Measurements from ENCODE around the gene FDX2. TPM values are rescaled to one million over a fixed set of nuclear protein-coding genes. Genes with fewer than 3 reads are reported as not detected.
A peak's percentile ranks its signal among the peaks of the same experiment; 100 is the strongest.

The FDX2 gene
- total and polyA plus RNA-seq, 2 of the 13 experiments (the other 11 are each of a cell fraction or from before 2014, with no cell fraction given) = 21.0 to 24.7 TPM

DNA sequence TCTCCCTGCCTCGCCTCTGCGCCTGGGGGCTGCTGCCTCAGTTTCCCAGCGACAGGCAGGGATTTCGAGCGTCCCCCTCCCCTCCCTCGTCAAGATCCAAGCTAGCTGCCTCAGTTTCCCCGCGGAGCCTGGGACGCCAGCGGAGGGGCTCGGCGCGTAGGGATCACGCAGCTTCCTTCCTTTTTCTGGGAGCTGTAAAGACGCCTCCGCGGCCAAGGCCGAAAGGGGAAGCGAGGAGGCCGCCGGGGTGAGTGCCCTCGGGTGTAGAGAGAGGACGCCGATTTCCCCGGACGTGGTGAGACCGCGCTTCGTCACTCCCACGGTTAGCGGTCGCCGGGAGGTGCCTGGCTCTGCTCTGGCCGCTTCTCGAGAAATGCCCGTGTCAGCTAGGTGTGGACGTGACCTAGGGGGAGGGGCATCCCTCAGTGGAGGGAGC is 45.6 kb downstream of the FDX2 start:
- Histone ChIP-seq H3K36me3 (replicated peaks in 1 of 2; ENCODE audit: control insufficient read depth in 1 of 2, insufficient read depth in 2 of 2, low read length in 2 of 2) (peaks cover 5 to 13% of the 10 kb centered on the region in 2 experiments; a peak in 3 of 5 replicates), H3K4me1 (ENCODE audit: insufficient read depth, low read length) (peaks cover 65% of the 10 kb centered on the region), H3K27me3 (ENCODE audit: control insufficient read depth in 1 of 2, insufficient read depth in 2 of 2, low read length in 2 of 2) (no peaks in the 10 kb centered on the region), H3K9ac (ENCODE audit: insufficient read depth, low read depth, low read length) (peak overlapping the region; percentile 79), H4K20me1 (ENCODE audit: insufficient read depth, low read length) (no peaks in the 10 kb centered on the region), H3K4me3 (replicated peaks in 1 of 3; ENCODE audit: insufficient read depth in 1 of 3, low read depth in 2 of 3, low read length in 3 of 3) (peak overlapping the region; percentile 68 to 81 (median 76)), H3K4me2 (ENCODE audit: low read depth, low read length) (peak overlapping the region; percentile 87), H3K79me2 (ENCODE audit: insufficient read depth, low read length) (peaks cover 28% of the 10 kb centered on the region), H2AFZ (ENCODE audit: low read length) (no peak overlapping the region), H3K27ac (ENCODE audit: extremely low read length, insufficient read depth, low read length) (peak overlapping the region; percentile 85), H3K9me3 (ENCODE audit: low read length) (no peaks in the 10 kb centered on the region)
- CTCF ChIA-PET (ENCODE audit: low intra/inter-chr PET ratio, low total read pairs) = interaction anchor here (3.6 kb wide), 1 partner anchor 119 kb away, joined by 47 read pairs; no protein-coding TSS in a partner anchor
- FAIRE-seq = no peak
- peak; percentile 14 for ATAC-seq
- DNase-seq (ENCODE audit: low spot score) = no peak
- POLR2A ChIA-PET = interaction anchor here (0.7 to 6.5 kb wide), 14 partner anchors 10 to 139 kb away, joined by 3 to 149 read pairs (median 10); partner anchors contain the start of genes CDC37, ICAM4, ICAM5 and MRPL4
- 66% methylated on average over 27 of the region's 37 CpGs for whole genome bisulfite sequencing (ENCODE audit: low lambda C conversion rate)
- intact Hi-C loops (cut with micrococcal nuclease; ENCODE audit: unreplicated experiment) = loop anchor here (2.0 kb wide), 1 partner anchor 17 kb away; the partner anchor contains the start of gene ICAM4
- in situ Hi-C loops (cut with HindIII; ENCODE audit: extremely low pct_ligation_motif_present, low pct_unique_long_range_greater_than_20kb) = loop anchor here (5.0 kb wide), 1 partner anchor 122 kb away; no protein-coding TSS in a partner anchor
- no TSS peak for BruUV-seq (replicated peaks)
- 0 out of 2 replicates have a peak, but pooled peaks have one; percentile 17 for TF ChIP-seq ZNF780A (CRISPR knock-in tag; IDR thresholded peaks at IDR 0.05)
- TF ChIP-seq ZSCAN30 (CRISPR knock-in tag; IDR thresholded peaks at IDR 0.05) = no peak
- TF ChIP-seq MEF2D (CRISPR knock-in tag; IDR thresholded peaks at IDR 0.05) = 0 out of 2 replicates have a peak, but pooled peaks have one; percentile 8
- no peak for TF ChIP-seq HNRNPL (IDR thresholded peaks at IDR 0.05; ENCODE audit: low read depth, low read length)
- TF ChIP-seq ZNF652 (CRISPR knock-in tag; IDR thresholded peaks at IDR 0.05; ENCODE audit: borderline replicate concordance, low read depth) = no peak
- no peak for TF ChIP-seq XBP1 (CRISPR knock-in tag; IDR thresholded peaks at IDR 0.05)
- peak; percentile 96; the same call in 1 of the 2 replicates for TF ChIP-seq ZBTB38 (CRISPR knock-in tag; IDR thresholded peaks at IDR 0.05)
- TF ChIP-seq, protein P1, sequence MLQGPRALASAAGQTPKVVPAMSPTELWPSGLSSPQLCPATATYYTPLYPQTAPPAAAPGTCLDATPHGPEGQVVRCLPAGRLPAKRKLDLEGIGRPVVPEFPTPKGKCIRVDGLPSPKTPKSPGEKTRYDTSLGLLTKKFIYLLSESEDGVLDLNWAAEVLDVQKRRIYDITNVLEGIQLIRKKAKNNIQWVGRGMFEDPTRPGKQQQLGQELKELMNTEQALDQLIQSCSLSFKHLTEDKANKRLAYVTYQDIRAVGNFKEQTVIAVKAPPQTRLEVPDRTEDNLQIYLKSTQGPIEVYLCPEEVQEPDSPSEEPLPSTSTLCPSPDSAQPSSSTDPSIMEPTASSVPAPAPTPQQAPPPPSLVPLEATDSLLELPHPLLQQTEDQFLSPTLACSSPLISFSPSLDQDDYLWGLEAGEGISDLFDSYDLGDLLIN (CRISPR knock-in tag; IDR thresholded peaks at IDR 0.05; ENCODE audit: borderline replicate concordance) = no peak
- TF ChIP-seq ZNF543 (CRISPR knock-in tag; IDR thresholded peaks at IDR 0.05) = 0 out of 2 replicates have a peak, but pooled peaks have one; percentile 13
- TF ChIP-seq ZKSCAN5 (CRISPR knock-in tag; IDR thresholded peaks at IDR 0.05) = no peak
- TF ChIP-seq ZNF138 (CRISPR knock-in tag; IDR thresholded peaks at IDR 0.05; ENCODE audit: low read depth) = no peak
- no peak for TF ChIP-seq SKI (IDR thresholded peaks at IDR 0.05; ENCODE audit: partially characterized antibody)
- no peak for TF ChIP-seq ZC3H13 (CRISPR knock-in tag; IDR thresholded peaks at IDR 0.05)
- TF ChIP-seq AGO2 (optimal IDR thresholded peaks at IDR 0.05; ENCODE audit: low read depth, low read length) = peak; percentile 31
- no peak for TF ChIP-seq FOXP1 (IDR thresholded peaks at IDR 0.05)
- no peak for TF ChIP-seq FOXP1 (CRISPR knock-in tag; IDR thresholded peaks at IDR 0.05)
- TF ChIP-seq RFX1 (IDR thresholded peaks at IDR 0.05) = no peak
- TF ChIP-seq ZNF556 (CRISPR knock-in tag; IDR thresholded peaks at IDR 0.05; ENCODE audit: borderline replicate concordance) = 0 out of 2 replicates have a peak, but pooled peaks have one; percentile 21
- TF ChIP-seq, protein P2, sequence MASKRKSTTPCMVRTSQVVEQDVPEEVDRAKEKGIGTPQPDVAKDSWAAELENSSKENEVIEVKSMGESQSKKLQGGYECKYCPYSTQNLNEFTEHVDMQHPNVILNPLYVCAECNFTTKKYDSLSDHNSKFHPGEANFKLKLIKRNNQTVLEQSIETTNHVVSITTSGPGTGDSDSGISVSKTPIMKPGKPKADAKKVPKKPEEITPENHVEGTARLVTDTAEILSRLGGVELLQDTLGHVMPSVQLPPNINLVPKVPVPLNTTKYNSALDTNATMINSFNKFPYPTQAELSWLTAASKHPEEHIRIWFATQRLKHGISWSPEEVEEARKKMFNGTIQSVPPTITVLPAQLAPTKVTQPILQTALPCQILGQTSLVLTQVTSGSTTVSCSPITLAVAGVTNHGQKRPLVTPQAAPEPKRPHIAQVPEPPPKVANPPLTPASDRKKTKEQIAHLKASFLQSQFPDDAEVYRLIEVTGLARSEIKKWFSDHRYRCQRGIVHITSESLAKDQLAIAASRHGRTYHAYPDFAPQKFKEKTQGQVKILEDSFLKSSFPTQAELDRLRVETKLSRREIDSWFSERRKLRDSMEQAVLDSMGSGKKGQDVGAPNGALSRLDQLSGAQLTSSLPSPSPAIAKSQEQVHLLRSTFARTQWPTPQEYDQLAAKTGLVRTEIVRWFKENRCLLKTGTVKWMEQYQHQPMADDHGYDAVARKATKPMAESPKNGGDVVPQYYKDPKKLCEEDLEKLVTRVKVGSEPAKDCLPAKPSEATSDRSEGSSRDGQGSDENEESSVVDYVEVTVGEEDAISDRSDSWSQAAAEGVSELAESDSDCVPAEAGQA (IDR thresholded peaks at IDR 0.05; ENCODE audit: low read depth) = 0 out of 2 replicates have a peak, but pooled peaks have one; percentile 30
- TF ChIP-seq, protein P2 (CRISPR knock-in tag; IDR thresholded peaks at IDR 0.05; ENCODE audit: borderline replicate concordance) = no peak
- no peak for TF ChIP-seq ZNF468 (CRISPR knock-in tag; IDR thresholded peaks at IDR 0.05)
